ENCODE measurements around the gene TSSK2.

TSSK2 gene

DNA sequence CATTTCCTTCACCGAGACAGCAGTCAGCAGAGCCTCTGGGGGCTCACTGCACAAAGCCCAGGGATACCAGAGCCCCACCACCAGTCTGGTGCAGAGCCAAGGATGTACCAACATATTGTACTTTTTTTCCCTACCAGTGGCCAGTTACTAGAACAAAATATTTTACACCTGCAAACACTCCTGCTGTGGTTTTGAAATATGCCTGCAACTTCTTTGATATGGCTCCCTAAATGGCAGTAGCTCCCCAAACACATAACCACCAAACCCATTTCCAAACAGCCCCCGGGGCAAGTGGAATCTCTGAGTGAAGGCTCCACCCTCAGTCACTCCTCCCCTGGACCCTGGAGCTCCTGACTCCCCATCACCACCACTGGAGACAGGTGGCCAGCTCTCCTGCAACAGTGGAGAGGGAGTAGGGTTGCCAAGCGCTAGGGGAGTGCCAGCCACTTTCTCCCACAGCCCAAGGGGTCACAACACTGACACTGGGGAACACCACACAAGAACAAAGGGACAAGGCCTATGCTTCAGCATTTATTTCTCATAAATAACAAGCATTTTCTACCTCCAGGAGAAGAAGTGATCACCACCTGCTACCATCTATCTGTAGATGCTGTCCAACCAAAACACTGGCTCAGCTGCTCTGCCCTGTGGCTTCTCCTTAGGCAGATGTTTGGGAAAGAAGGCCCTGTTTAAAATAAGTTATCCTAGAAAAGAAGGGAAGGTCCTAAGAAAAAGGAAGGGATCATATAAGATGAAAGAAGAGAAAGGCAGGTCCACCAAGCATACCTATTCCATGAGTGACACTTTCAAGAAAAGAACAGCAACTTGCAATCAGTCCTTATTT is 24.0 kb upstream of the TSSK2 start:
- no peak for DNase-seq

GRCh38 chr22:19107730-19108074 is 23.4 kb upstream of the TSSK2 start:
- DNase-seq, result peak; percentile 23

DNA sequence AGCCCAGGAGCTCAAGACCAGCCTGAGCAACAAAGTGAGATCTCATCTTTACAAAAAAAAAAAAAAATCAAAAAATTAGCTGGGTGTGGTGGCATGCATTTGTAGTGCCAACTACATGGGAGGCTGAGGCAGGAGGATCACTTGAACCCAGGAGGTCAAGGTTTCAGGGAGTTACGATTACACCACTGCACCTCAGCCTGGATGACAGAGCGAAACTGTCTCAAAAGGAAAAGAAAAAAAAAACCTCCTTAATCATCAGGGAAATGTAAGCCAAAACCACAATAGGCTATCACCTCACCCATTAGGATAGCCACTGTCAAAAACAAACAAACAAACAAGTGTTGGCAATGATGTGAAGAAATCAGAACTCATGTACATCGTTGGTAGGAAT is 22.3 kb upstream of the TSSK2 start:
- DNase-seq, result no peak

GRCh38 chr22:19109198-19110063 is 21.7 kb upstream of the TSSK2 start:
- DNase-seq, result no peak

DNA sequence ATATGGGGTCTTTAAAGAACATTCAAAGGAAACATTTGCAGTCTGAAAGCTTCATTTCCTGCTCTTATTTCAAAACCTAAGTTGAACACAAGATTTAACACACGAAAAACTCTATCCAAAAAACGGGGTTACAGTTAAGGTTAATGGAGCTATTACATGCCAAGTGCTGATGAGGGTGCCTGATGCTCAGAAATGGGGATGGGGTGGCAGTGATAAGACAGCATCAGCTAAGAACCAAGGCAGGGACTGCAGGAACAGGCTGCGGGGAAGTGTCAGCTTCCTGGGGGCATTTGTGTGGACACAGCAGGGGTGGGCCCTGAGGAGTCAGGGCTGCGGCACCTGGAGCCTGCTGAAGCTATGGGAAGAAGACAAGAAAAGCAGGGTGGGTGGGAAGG is 21.0 kb upstream of the TSSK2 start:
- DNase-seq, result no peak

DNA sequence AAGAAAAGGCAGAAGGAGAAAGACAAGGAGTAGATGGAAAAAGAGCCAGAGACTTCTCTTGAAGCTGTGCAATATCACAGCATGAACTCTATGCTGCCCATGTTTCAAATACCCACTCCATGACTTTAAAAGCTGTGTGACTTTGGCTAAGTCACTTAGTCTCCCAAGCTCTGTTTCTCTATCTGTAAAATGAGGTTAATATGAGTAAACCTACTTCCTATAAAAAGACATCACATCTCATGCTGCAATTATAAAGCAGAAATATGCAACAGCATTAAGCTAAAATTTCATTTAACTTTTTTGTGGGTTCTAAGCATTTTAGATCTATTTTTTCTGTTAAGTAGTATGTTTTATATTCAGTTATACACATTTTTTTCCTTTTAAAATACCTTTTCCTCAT is 20.5 kb upstream of the TSSK2 start:
- DNase-seq, result no peak

DNA sequence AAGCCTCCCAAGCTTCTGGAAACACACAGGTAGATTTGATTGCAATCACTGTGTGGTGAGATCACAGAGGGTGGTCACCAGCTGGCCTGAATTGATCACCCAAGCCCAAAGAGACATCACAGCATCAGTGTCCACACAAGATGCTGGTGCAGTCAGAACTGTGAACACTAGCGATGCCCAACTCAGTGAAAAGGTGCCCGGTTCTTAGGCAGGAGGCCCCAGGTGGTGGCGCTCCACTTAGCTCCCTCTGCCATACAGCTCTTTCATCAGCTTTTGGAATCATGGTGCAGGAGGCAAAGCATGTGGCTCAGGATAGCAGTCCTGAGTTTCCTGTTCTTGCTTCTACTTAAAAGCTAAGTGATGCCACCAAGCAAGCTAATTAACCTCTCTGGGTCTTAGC is 20.0 kb upstream of the TSSK2 start:
- DNase-seq, result no peak

- DNase-seq, result no peak
These were observed 19.5 kb upstream of the TSSK2 start for GRCh38 chr22:19111584-19111983.

DNA sequence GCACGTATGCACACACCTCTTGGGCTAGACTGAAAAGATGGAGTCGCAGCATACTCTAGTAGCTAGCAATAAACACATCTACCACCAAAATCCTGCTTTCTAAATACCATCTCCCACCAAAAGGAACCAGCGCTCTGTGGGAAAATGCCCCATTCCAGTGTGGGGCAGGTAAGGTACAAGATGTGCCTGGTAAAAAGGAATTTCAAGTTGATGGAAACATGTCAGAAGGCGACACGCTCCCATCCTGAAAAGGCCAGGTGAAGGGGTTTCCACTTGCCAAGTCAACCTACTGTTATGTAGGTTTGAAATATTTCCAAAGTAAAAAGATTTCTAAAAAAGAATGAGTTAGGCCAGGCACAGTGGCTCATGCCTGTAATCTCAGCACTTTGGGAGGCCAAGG is 17.7 kb upstream of the TSSK2 start:
- DNase-seq, result no peak

- no peak for DNase-seq
These were observed 16.0 kb upstream of the TSSK2 start for GRCh38 chr22:19114984-19115552.

GRCh38 chr22:19115628-19116027 is 15.5 kb upstream of the TSSK2 start:
- DNase-seq, result no peak

DNA sequence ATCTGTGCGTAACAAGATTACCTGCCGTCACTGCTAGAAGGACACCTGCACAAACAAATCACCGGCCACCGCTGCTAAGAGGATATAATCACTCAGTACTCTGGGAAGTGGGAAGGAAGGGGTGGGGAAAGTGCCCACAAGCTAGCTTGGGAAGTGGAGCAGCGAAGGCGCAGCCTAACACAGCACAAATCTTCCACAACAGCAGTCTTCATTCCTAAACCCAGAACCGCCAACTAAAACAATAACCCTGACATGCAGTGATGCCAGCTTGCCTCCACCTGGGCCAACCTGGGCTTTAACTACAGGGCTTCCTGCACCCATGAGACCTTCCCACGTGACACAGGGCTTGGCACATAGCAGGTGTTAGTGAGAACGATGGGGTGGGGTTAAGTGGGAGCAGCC is 14.0 kb upstream of the TSSK2 start:
- DNase-seq, result no peak

- DNase-seq, result no peak
These were observed 12.7 kb upstream of the TSSK2 start for GRCh38 chr22:19118329-19118880.

GRCh38 chr22:19119949-19120348 is 11.2 kb upstream of the TSSK2 start:
- DNase-seq, result no peak

DNA sequence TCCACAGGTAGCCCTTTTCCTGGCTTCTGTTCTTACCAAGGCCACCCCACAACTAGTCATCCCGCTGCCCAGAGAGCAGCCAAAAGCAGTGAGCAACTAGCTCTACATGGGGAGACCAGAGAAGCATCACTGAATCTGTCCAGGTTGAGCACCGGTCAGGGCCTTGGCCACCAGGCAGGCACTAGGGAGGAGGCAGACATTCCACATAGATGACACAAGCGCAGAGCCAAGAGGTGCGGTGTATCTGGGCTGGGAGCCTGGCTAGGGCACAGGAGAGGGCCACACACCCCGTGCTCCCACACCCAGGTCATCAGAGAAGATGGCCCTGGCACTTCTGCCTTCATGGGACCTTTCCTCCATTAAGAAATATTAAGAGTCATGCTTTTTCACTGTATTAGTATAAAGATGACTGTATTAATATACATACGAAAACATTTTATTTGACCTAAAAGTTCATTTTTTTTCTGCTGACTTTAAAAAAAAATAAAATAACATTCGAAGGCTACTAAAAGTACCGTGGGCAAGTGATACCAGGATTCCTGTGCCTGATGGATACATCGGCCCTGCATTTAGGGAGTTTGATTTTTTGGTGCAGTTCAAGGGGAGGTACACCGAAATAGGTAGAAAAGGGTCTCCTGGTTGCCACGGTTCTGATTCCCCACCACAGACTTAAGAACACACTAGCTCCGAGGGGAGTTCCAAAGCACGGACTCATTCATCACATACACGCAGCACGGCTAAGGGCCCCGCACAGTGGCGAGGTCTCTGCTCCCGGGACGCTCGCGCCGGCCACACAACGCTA is 10.1 kb upstream of the TSSK2 start:
- DNase-seq, result no peak

DNA sequence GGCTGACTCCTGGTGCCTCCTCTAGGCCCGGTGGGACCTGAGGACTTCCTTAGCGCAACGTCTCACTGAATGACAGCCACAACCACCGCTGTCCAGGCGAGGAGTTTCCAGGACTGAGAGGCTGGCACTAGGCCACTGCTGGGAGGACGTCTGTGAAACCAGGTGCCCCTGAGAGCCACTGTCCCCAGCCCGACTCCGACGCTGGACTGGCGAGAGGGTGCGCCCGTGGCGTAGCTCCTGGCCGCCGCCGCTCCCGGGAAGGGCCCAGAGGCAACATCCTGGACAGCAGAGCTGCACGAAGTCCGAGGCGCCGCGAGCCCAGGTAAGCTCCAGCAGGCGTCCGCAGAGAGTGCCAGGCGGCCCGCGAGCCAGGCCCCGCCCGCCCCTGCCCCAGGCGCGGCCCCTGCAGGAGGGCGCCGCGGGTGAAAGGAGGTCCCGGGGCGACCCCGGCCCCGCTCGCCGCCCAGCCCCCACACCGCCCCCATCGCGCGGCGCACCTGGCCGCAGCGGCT is 9.4 kb upstream of the TSSK2 start:
- no peak for DNase-seq

DNA sequence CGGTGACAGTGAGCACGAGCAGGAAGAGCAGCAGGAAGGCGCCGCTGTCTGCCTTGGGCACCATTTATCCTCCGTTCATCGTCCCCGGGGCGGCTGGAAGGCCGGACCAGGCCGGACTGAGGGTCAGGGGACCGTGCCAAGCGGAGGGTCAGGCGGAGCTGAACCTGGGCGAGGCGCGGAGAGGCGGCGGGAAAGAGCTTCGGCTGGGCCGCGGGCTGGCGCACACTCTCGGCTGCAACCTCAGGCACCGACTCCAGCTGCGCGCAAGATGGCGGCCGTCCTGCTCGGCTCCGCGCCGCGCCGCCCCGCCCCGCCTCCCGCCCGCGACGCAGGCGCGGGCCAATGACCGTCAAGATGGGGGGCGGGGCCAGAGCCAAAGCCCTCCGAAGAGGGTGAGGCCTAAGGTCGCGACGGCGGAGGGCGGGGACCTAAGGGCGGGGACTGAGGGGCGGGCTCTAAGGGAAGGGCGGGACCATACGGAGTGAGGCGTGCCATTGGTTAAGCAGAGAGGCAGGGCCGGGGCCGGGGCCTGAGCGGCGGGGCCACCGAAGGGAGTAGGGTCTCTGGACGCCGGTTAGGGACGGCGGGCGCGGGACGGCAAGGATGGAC is 8.9 kb upstream of the TSSK2 start, which contains the start of gene DGCR2:
DGCR2 (minus strand) TSS at position 270 of the 609 bp plus-strand sequence; CDS start at position 64, 206 bp downstream.
- peak; percentile 17 for DNase-seq

GRCh38 chr22:19122752-19123492 is 8.2 kb upstream of the TSSK2 start:
- DNase-seq, result no peak

DNA sequence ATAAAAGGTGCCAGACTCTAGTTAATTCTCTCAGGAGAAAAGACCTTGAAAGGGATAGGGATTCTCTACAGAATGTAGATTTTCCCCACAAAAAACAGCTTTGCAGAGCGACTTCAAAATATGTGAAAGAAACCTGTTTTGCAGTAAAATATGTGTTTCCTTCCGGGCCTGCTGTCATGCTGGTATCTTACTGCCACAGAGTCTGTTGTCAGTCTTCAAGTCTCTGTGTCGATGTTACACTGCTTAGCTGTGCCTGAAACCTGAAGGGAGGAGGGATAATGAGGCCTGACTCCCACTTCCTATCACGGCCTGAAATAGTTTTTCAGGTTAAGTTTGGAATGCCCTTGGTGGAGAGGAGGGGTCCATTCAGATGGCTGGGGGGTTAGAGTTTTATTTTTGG is 7.2 kb upstream of the TSSK2 start:
- DNase-seq, result no peak

DNA sequence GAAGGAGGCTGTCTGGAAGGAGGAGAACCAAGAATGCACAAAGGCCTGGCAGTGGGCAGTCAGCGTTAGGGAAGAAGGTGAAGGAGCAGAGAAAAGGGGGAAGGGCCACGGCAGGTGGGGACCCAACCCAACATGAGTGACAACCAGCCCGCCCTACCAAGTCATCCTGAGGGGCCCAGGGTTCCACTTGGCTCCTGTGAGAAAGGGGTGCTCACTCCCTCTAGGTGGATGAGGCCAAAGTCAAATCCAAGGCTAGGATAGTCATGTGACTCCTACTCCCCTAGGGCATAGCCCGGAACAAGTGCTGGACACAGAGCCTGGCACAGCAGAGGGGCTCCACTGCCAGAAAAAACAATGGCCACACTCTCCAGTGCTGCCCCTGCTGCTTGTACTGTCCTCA is 6.7 kb upstream of the TSSK2 start:
- no peak for DNase-seq

- no peak for DNase-seq
These were observed 6.1 kb upstream of the TSSK2 start for GRCh38 chr22:19125011-19125410.
